ENCODE measurements around the gene DYNC2LI1. TPM values are rescaled to one million over a fixed set of nuclear protein-coding genes. Genes with fewer than 3 reads are reported as not detected.

Gene DYNC2LI1
- total RNA-seq, 1 donor from 2014 or later = 92.1 TPM

DNA sequence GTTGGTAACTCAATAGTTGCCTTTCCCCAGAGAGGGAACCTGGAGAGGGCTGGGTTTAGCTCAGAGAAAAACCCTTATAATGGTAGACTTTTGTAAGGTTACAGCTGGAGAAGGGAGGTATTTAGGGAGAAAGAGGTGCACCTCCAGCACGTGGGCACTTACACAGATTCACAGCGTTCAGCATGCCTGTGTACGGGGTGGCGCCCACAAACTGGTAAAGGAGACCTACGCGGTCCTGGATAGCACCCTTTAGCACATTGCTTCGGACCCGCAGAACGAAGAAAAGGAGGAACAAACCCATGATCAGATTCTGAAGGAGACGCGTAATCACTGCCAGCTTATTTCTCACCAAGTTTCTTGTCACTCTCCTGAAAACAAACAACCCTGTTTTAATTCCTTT is 49.9 kb downstream of the DYNC2LI1 start:
- no peak overlapping the region for H3K4me2 ChIP-seq
- no peaks in the 10 kb centered on the region for H3K9me3 Mint-ChIP-seq
- no peaks in the 10 kb centered on the region for H3K36me3 Mint-ChIP-seq
- H3K36me3 ChIP-seq = no peaks in the 10 kb centered on the region
- no peaks in the 10 kb centered on the region for H3K4me1 ChIP-seq
- H3K4me1 Mint-ChIP-seq = no peaks in the 10 kb centered on the region
- no peak overlapping the region for H3K4me3 Mint-ChIP-seq
- H3K4me3 ChIP-seq = no peak overlapping the region
- no peaks in the 10 kb centered on the region for H4K20me1 ChIP-seq (ENCODE audit: low read depth)
- no peaks in the 10 kb centered on the region for H3K79me2 ChIP-seq (ENCODE audit: low read depth)
- H3K27ac ChIP-seq = no peak overlapping the region
- H3K27ac Mint-ChIP-seq = no peak overlapping the region
- no peak for TF ChIP-seq EZH2phosphoT487 (IDR thresholded peaks at IDR 0.05)
- no peak for TF ChIP-seq EZH2 (IDR thresholded peaks at IDR 0.05)
- TF ChIP-seq CTCF (IDR thresholded peaks at IDR 0.05) = no peak
- no peaks in the 10 kb centered on the region for H3K9me3 ChIP-seq (ENCODE audit: low read depth)
- H3F3A ChIP-seq (ENCODE audit: low read depth) = no peaks in the 10 kb centered on the region
- H3K27me3 ChIP-seq = no peaks in the 10 kb centered on the region
- no peak for DNase-seq (ENCODE audit: low spot score)
- H3K9ac ChIP-seq = no peak overlapping the region
- H3K27me3 Mint-ChIP-seq (ENCODE audit: insufficient read depth, low read depth) = no peaks in the 10 kb centered on the region
- H2AFZ ChIP-seq (replicated peaks) = no peak overlapping the region

- no peaks in the 10 kb centered on the region for H3K36me3 Mint-ChIP-seq
- H3K4me3 ChIP-seq = no peak overlapping the region
- H3K27me3 Mint-ChIP-seq (ENCODE audit: insufficient read depth, low read depth) = no peaks in the 10 kb centered on the region
- no peaks in the 10 kb centered on the region for H3K4me1 Mint-ChIP-seq
- H3F3A ChIP-seq (ENCODE audit: low read depth) = no peaks in the 10 kb centered on the region
- no peaks in the 10 kb centered on the region for H3K9me3 Mint-ChIP-seq
- H3K27me3 ChIP-seq = no peaks in the 10 kb centered on the region
- DNase-seq (ENCODE audit: low spot score) = no peak
- H3K9me3 ChIP-seq (ENCODE audit: low read depth) = no peaks in the 10 kb centered on the region
- no peaks in the 10 kb centered on the region for H3K4me1 ChIP-seq
- no peaks in the 10 kb centered on the region for H3K36me3 ChIP-seq
- no peak overlapping the region for H3K27ac ChIP-seq
- no peak for TF ChIP-seq EZH2 (IDR thresholded peaks at IDR 0.05)
- no peak for TF ChIP-seq EZH2phosphoT487 (IDR thresholded peaks at IDR 0.05)
- TF ChIP-seq CTCF (IDR thresholded peaks at IDR 0.05) = no peak
- no peak overlapping the region for H3K4me2 ChIP-seq
- no peak overlapping the region for H3K9ac ChIP-seq
- H3K27ac Mint-ChIP-seq = no peak overlapping the region
- H3K4me3 Mint-ChIP-seq = no peak overlapping the region
- H2AFZ ChIP-seq (replicated peaks) = no peak overlapping the region
- H4K20me1 ChIP-seq (ENCODE audit: low read depth) = no peaks in the 10 kb centered on the region
- H3K79me2 ChIP-seq (ENCODE audit: low read depth) = no peaks in the 10 kb centered on the region
Observed at GRCh38 chr2:43824512-43824911, 50.7 kb downstream of the DYNC2LI1 start.

GRCh38 chr2:43824951-43825493 is 51.2 kb downstream of the DYNC2LI1 start:
- H3K4me3 Mint-ChIP-seq = no peak overlapping the region
- H3K27me3 ChIP-seq = no peaks in the 10 kb centered on the region

More at GRCh38 chr2:43824951-43825493, 51.2 kb downstream of the DYNC2LI1 start:
- no peak overlapping the region for H3K9ac ChIP-seq
- Mint-ChIP-seq H3K27me3 (ENCODE audit: insufficient read depth, low read depth) (no peaks in the 10 kb centered on the region), H3K27ac (no peak overlapping the region), H3K9me3 (no peaks in the 10 kb centered on the region), H3K36me3 (no peaks in the 10 kb centered on the region), H3K4me1 (no peaks in the 10 kb centered on the region)
- H3F3A ChIP-seq (ENCODE audit: low read depth) = no peaks in the 10 kb centered on the region
- H2AFZ ChIP-seq (replicated peaks) = no peak overlapping the region
- H3K4me3 ChIP-seq = no peak overlapping the region
- H4K20me1 ChIP-seq (ENCODE audit: low read depth) = no peaks in the 10 kb centered on the region
- no peak overlapping the region for H3K4me2 ChIP-seq
- H3K9me3 ChIP-seq (ENCODE audit: low read depth) = no peaks in the 10 kb centered on the region
- H3K36me3 ChIP-seq = no peaks in the 10 kb centered on the region
- H3K79me2 ChIP-seq (ENCODE audit: low read depth) = no peaks in the 10 kb centered on the region
- DNase-seq (ENCODE audit: low spot score) = no peak
- no peak overlapping the region for H3K27ac ChIP-seq
- no peak for TF ChIP-seq EZH2phosphoT487 (IDR thresholded peaks at IDR 0.05)
- TF ChIP-seq CTCF (IDR thresholded peaks at IDR 0.05) = no peak
- TF ChIP-seq EZH2 (IDR thresholded peaks at IDR 0.05) = no peak
- H3K4me1 ChIP-seq = no peaks in the 10 kb centered on the region

Data from neural progenitor cell (in vitro differentiated cells).